Calu3 (cell line): ENCODE data around the gene GREM2. TPM values are rescaled to one million over a fixed set of nuclear protein-coding genes. Genes with fewer than 3 reads are reported as not detected.

Experiments
- BruUV-seq: library from RNA; stranded (reverse); fragments of 400-500 nt; replicated peaks from 2 replicates; lab custom pipeline; 2021; lab: Mats Ljungman, UMichigan
- CTCF ChIA-PET: fragments of 300-600 bp; sonication (Branson Sonifier 250); formaldehyde crosslinking; loops from one replicate; lab custom pipeline; 2022; ENCODE audit warnings: antibody characterized with exemption; lab: Charles Lee
- DNase-seq: peaks from one replicate; pipeline ENCODE4 v3.0.0; 2022
- H3K27ac Mint-ChIP-seq: one replicate; pipeline ENCODE4 v1.8.0; 2022; ENCODE audit warnings: mixed read lengths; ENCODE audit not compliant: unreplicated experiment
- H3K27me3 Mint-ChIP-seq: one replicate; pipeline ENCODE4 v1.8.0; 2022; ENCODE audit warnings: mixed read lengths; ENCODE audit not compliant: unreplicated experiment
- H3K36me3 Mint-ChIP-seq: one replicate; pipeline ENCODE4 v1.8.0; 2022; ENCODE audit warnings: mild to moderate bottlenecking, moderate library complexity, mixed read lengths; ENCODE audit not compliant: insufficient read depth, unreplicated experiment
- H3K4me1 Mint-ChIP-seq: one replicate; pipeline ENCODE4 v1.8.0; 2022; ENCODE audit warnings: mild to moderate bottlenecking, low read depth, mixed read lengths; ENCODE audit not compliant: unreplicated experiment
- H3K4me3 Mint-ChIP-seq: one replicate; pipeline ENCODE4 v1.8.0; 2022; ENCODE audit warnings: mild to moderate bottlenecking, low read depth, moderate library complexity, mixed read lengths; ENCODE audit not compliant: unreplicated experiment
- H3K9me3 Mint-ChIP-seq: one replicate; pipeline ENCODE4 v1.8.0; 2022; ENCODE audit warnings: low read depth, mixed read lengths; ENCODE audit not compliant: unreplicated experiment
- intact Hi-C: fragments of 100-400 bp; cut with micrococcal nuclease; formaldehyde crosslinking; loops from one replicate; pipeline ENCODE4 v1.10.0; 2022; ENCODE audit not compliant: unreplicated experiment
- total RNA-seq: library from RNA; stranded (reverse); gene quantifications from 2 replicates; pipeline ENCODE4 v1.2.3, GENCODE V29; 2022
- TF ChIP-seq, protein P1 (sequence below): fragments of 200-600 bp; IDR thresholded peaks from one replicate; pipeline ENCODE4 v1.8.0; 2022; ENCODE audit warnings: antibody characterized with exemption; ENCODE audit not compliant: unreplicated experiment

GREM2 gene
- total RNA-seq, 1 experiment from 2014 or later = not detected

DNA sequence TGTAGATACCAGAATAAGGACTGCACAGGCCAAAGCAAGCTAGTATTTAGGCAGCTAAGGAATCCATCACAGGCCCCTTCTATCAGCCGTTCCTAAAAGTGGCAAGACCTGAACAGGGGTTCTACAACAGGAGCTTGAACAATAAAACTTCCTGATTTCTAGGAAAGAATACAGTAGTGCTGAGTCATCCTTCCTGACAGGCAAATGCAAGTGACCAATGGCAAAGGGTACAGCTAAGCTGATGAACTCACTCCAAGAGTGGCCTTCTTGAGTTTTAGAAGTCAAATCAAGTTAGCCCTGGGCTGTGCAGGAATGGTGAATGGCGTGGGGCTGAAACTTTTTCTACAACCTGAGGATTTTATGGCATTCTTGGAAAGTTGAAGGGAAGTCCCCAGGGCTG lies 112.9 kb downstream of the GREM2 start:
- Mint-ChIP-seq H3K4me3 (no peak overlapping the region), H3K9me3 (peaks cover 4% of the 10 kb centered on the region), H3K27me3 (no peaks in the 10 kb centered on the region), H3K36me3 (no peaks in the 10 kb centered on the region), H3K27ac (no peak overlapping the region), H3K4me1 (no peaks in the 10 kb centered on the region)
- BruUV-seq = no TSS peak
- intact Hi-C loops = no loop called here
- DNase-seq = no peak
- TF ChIP-seq, protein P1, sequence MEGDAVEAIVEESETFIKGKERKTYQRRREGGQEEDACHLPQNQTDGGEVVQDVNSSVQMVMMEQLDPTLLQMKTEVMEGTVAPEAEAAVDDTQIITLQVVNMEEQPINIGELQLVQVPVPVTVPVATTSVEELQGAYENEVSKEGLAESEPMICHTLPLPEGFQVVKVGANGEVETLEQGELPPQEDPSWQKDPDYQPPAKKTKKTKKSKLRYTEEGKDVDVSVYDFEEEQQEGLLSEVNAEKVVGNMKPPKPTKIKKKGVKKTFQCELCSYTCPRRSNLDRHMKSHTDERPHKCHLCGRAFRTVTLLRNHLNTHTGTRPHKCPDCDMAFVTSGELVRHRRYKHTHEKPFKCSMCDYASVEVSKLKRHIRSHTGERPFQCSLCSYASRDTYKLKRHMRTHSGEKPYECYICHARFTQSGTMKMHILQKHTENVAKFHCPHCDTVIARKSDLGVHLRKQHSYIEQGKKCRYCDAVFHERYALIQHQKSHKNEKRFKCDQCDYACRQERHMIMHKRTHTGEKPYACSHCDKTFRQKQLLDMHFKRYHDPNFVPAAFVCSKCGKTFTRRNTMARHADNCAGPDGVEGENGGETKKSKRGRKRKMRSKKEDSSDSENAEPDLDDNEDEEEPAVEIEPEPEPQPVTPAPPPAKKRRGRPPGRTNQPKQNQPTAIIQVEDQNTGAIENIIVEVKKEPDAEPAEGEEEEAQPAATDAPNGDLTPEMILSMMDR = no peak
- CTCF ChIA-PET = no interaction called here

DNA sequence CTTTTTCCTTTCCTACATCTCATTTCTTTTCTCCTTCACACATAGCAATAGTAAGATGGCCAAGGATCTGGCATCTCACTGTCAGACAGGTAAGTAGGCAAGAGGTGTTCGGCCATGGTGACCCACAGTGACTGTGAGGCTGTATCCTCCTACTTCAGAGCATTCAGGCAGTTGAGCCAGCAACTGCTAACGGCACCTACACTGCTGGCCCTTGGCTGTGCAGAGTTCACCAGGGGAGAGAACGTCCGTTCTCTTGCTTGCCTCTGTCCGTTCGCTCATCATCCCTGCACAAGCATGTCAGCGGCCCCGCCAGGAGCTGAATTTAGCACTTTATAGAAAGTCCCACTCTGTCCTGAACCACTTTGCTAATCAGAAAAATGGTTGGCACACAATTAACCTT lies 113.6 kb downstream of the GREM2 start:
- Mint-ChIP-seq H3K4me1 (no peaks in the 10 kb centered on the region), H3K4me3 (no peak overlapping the region), H3K27me3 (no peaks in the 10 kb centered on the region), H3K9me3 (peaks cover 4% of the 10 kb centered on the region), H3K36me3 (no peaks in the 10 kb centered on the region), H3K27ac (no peak overlapping the region)
- TF ChIP-seq, protein P1 = no peak
- CTCF ChIA-PET = interaction anchor here (1.2 kb wide), 1 partner anchor 285 kb away, joined by 3 read pairs; no protein-coding TSS in a partner anchor
- intact Hi-C loops = no loop called here
- no peak for DNase-seq
- BruUV-seq = no TSS peak

GRCh38 chr1:240497908-240498307 lies 114.0 kb downstream of the GREM2 start:
- CTCF ChIA-PET = interaction anchor here (0.7 to 1.2 kb wide), 2 partner anchors 60 to 285 kb away, joined by 3 to 4 read pairs; no protein-coding TSS in a partner anchor
- peaks cover 4% of the 10 kb centered on the region for H3K9me3 Mint-ChIP-seq
- H3K36me3 Mint-ChIP-seq = no peaks in the 10 kb centered on the region
- TF ChIP-seq, protein P1 = no peak
- H3K4me3 Mint-ChIP-seq = no peak overlapping the region
- intact Hi-C loops = no loop called here
- no peak for DNase-seq
- no peak overlapping the region for H3K27ac Mint-ChIP-seq
- no TSS peak for BruUV-seq
- H3K4me1 Mint-ChIP-seq = no peaks in the 10 kb centered on the region
- no peaks in the 10 kb centered on the region for H3K27me3 Mint-ChIP-seq

DNA sequence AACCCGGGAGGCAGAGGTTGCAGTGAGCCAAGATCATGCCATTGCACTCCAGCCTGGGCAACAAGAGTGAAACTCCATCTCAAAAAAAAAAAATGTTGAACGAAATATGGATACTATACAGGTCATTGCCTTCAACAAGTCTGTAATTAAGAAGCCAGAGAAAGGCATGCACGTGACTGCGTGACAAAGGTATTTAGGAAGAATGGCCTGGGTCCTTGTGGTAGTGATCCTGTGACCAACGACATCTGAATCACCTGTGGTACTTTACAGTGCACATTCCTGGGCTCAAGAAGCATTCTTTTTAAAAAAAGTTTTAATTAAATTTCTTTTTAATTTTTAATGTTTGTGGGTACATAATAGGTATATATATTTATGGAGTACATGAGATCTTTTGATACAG lies 115.0 kb downstream of the GREM2 start:
- Mint-ChIP-seq H3K36me3 (no peaks in the 10 kb centered on the region), H3K4me1 (peaks cover 3% of the 10 kb centered on the region), H3K4me3 (no peak overlapping the region), H3K9me3 (peaks cover 5% of the 10 kb centered on the region), H3K27me3 (no peaks in the 10 kb centered on the region), H3K27ac (no peak overlapping the region)
- intact Hi-C loops = no loop called here
- no peak for DNase-seq
- TF ChIP-seq, protein P1 = no peak
- CTCF ChIA-PET = interaction anchor here (1.2 kb wide), 1 partner anchor 286 kb away, joined by 3 read pairs; no protein-coding TSS in a partner anchor
- BruUV-seq = no TSS peak
